Prostate gland (tissue), 2 donors: ENCODE measurements around the gene GDPD4. TPM values are rescaled to one million over a fixed set of nuclear protein-coding genes. Genes with fewer than 3 reads are reported as not detected.

Source experiments
- DNase-seq: peaks from one replicate; pipeline ENCODE4 v3.0.0-alpha.2; 2019; ENCODE audit warnings: low spot score
- H3K27ac ChIP-seq, 2 donors: fragments of 200-600 bp; sonication (generic); 2 replicates each; pipeline ENCODE4 v1.5.1; 2017 to 2019
- H3K27me3 ChIP-seq: fragments of 200-600 bp; sonication (generic); replicated peaks from 2 replicates; pipeline ENCODE4 v1.5.1; 2019; ENCODE audit not compliant: insufficient read depth
- H3K36me3 ChIP-seq, 2 donors: fragments of 200-600 bp; sonication (generic); 1 replicate in 1 of 2; 2 replicates in 1 of 2; pipeline versions ENCODE4 v1.5.1 to v1.8.1; 2017 to 2019
- H3K4me1 ChIP-seq: fragments of 200-600 bp; sonication (generic); replicated peaks from 2 replicates; pipeline ENCODE4 v1.5.1; 2019
- H3K4me3 ChIP-seq, 2 donors: fragments of 200-600 bp; sonication (generic); 2 replicates each; pipeline ENCODE4 v1.5.1; 2017 to 2019
- H3K9me3 ChIP-seq: fragments of 200-600 bp; sonication (generic); 2 replicates; pipeline ENCODE4 v1.5.1; 2017
- POLR2A ChIP-seq: fragments of 450-650 bp; IDR thresholded peaks from one replicate; pipeline ENCODE4 v1.6.1; 2016; ENCODE audit warnings: antibody characterized with exemption, mild to moderate bottlenecking
- POLR2AphosphoS5 ChIP-seq: sonication (generic); formaldehyde crosslinking; IDR thresholded peaks from one replicate; pipeline ENCODE4 v1.6.1; 2017; ENCODE audit warnings: antibody characterized with exemption
- WGBS: methylation state at CpG from one replicate; pipeline ENCODE4 v1.1.5; 2018; 5-methylcytosine and 5-hydroxymethylcytosine counted together
- intact Hi-C: fragments of 100-400 bp; cut with DNase I; formaldehyde crosslinking; loops from one replicate; pipeline ENCODE4 v1.14.2; 2022
- total RNA-seq, 2 donors: library from RNA; depleted of rRNA; stranded (reverse); fragments of >200 nt; gene quantifications; one replicate each; pipeline ENCODE4 v1.1.0, GENCODE V29; 2016
- TF ChIP-seq, protein P1 (sequence below), 4 experiments: fragments of 200-600 bp in 2 of 4; fragments of 450-650 bp in 2 of 4; sonication (generic) in 2 of 4; IDR thresholded peaks; 1 replicate in 3 of 4; 2 replicates in 1 of 4; pipeline ENCODE4 v1.5.1; 2016 to 2019; ENCODE audit warnings: antibody characterized with exemption in 4 of 4, mild to moderate bottlenecking in 2 of 4, moderate library complexity in 2 of 4

The GDPD4 gene
- total RNA-seq, 2 donors from 2014 or later: 7.4 TPM; not detected in 1

DNA sequence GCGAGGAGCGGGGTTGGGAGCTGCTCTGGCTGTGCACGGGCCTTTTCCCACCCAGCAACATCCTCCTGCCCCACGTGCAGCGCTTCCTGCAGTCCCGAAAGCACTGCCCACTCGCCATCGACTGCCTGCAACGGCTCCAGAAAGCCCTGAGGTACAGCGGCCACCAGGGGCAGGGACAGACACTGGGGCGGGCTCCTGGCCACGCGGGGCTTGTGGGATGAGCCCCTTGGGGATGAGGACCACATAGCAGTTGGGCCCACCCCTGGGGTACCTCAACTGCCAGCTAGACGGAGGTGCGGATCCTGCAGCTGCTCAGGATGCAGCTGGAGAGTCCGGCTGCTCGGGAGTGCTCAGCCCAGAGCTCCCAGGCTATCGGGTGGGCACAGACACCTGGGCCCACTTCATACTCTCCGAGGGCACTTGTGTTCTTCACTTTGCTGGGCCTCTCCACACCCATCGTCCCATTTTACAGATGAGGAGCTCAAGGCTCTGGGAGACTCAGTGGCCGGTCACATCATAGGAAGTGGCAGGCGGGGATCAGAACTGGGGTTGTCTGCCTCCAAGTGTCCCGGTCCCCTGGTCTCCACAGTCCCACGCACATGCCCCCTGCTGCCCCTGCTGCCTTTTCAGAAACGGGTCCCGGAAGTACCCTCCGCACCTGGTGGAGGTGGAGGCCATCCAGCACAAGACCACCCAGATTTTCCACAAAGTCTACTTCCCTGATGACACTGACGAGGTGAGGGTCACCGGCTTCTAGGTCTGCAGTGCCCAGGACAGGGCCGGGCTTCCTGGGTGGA, 95.8 kb downstream of the GDPD4 start:
- WGBS: 79% methylated on average over 27 of the region's 30 CpGs
- H3K27ac ChIP-seq: no peak overlapping the region
- H3K36me3 ChIP-seq: no peaks in the 10 kb centered on the region
- DNase-seq: no peak
- intact Hi-C loops: no loop called here
- H3K9me3 ChIP-seq: no peaks in the 10 kb centered on the region
- H3K4me1 ChIP-seq: no peaks in the 10 kb centered on the region
- TF ChIP-seq POLR2AphosphoS5 (no peak), POLR2A (no peak)
- TF ChIP-seq, protein P1, sequence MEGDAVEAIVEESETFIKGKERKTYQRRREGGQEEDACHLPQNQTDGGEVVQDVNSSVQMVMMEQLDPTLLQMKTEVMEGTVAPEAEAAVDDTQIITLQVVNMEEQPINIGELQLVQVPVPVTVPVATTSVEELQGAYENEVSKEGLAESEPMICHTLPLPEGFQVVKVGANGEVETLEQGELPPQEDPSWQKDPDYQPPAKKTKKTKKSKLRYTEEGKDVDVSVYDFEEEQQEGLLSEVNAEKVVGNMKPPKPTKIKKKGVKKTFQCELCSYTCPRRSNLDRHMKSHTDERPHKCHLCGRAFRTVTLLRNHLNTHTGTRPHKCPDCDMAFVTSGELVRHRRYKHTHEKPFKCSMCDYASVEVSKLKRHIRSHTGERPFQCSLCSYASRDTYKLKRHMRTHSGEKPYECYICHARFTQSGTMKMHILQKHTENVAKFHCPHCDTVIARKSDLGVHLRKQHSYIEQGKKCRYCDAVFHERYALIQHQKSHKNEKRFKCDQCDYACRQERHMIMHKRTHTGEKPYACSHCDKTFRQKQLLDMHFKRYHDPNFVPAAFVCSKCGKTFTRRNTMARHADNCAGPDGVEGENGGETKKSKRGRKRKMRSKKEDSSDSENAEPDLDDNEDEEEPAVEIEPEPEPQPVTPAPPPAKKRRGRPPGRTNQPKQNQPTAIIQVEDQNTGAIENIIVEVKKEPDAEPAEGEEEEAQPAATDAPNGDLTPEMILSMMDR (IDR thresholded peaks at IDR 0.05): no peak
- H3K4me3 ChIP-seq: no peak overlapping the region
- H3K27me3 ChIP-seq: no peaks in the 10 kb centered on the region

DNA sequence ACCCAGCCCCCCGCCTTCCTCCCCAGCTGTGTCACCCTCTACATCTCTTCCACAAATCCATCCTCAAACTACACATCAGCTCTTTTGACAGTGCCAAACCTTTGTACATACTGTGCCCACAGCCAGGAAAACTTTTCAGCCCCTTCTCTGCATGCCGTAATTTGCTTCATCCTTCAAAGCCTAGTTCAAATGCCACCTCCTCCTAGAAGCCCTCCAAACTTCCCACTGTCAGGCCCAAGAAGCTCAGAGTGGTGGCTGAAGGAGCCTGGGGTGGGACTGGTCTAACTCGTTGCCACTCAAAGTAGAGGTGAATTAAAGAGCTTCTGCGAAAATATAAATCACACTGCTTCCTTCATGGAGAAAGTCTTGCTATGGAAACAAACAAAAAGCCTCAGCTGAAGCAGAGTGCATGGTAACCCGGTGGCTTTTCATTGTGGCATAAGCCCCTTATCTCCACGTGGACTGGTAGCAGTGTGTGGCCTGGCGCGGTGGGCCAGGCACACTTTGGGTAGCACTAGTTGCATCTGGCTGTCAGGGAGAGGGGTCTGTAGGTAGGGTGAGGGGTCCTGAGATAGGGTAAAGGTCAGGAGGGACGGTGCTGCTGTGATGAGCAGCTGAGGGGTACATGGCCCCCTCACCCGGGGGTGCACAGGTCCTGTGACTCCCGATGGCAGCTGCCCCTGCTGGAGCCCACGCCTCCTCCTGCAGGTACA, 96.6 kb downstream of the GDPD4 start:
- DNase-seq: no peak
- Histone ChIP-seq H3K4me1 (no peaks in the 10 kb centered on the region), H3K27me3 (no peaks in the 10 kb centered on the region), H3K27ac (no peak overlapping the region), H3K36me3 (no peaks in the 10 kb centered on the region), H3K4me3 (no peak overlapping the region), H3K9me3 (no peaks in the 10 kb centered on the region)
- intact Hi-C loops: no loop called here
- TF ChIP-seq POLR2A (no peak), POLR2AphosphoS5 (no peak)
- TF ChIP-seq, protein P1 (IDR thresholded peaks at IDR 0.05): no peak
- 85% methylated on average over 12 of the region's 12 CpGs for WGBS

DNA sequence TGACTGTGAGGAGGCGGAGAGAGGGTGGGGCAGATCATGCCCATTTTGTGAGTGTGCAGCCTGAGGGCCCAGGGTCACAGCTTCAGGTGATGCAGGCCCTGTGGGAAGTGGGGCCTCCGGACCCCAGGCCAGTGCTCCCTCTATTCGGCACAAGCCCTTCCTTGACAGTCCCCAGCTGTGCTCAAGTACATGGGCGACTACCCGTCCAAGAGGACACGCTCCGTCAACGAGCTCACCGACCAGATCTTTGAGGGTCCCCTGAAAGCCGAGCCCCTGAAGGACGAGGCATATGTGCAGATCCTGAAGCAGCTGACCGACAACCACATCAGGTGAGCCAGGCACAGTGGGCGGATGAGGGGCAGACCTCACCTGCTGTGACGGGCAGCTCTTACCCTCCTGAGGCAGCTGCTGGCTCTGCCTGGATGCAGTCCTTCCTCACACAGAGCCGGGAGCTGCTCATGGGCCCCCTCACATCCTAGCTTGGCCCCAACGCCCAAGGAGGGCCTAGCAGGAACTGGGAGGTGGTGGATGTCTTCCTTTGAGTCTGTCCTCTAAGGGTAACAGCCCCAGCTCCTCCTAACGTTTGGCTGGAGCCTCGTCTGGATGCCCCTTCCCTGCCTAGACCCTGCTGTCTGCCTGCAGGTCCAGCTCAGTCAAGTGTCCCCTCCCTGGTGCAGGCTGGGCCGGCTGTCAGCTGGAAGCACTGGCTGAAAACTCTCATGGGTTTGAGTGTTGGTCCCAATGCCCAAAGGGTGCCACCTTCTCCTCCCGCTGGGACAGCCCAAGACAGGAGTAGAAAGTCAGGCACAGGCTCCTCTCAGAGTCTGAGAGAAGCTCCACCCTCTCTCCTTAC, 97.4 kb downstream of the GDPD4 start:
- Histone ChIP-seq H3K9me3 (no peaks in the 10 kb centered on the region), H3K36me3 (no peaks in the 10 kb centered on the region), H3K4me3 (no peak overlapping the region), H3K4me1 (no peaks in the 10 kb centered on the region), H3K27ac (no peak overlapping the region), H3K27me3 (no peaks in the 10 kb centered on the region)
- intact Hi-C loops: no loop called here
- WGBS: 88% methylated on average over 17 of the region's 20 CpGs
- no peak for DNase-seq
- TF ChIP-seq POLR2AphosphoS5 (no peak), POLR2A (no peak)
- TF ChIP-seq, protein P1 (IDR thresholded peaks at IDR 0.05): no peak

DNA sequence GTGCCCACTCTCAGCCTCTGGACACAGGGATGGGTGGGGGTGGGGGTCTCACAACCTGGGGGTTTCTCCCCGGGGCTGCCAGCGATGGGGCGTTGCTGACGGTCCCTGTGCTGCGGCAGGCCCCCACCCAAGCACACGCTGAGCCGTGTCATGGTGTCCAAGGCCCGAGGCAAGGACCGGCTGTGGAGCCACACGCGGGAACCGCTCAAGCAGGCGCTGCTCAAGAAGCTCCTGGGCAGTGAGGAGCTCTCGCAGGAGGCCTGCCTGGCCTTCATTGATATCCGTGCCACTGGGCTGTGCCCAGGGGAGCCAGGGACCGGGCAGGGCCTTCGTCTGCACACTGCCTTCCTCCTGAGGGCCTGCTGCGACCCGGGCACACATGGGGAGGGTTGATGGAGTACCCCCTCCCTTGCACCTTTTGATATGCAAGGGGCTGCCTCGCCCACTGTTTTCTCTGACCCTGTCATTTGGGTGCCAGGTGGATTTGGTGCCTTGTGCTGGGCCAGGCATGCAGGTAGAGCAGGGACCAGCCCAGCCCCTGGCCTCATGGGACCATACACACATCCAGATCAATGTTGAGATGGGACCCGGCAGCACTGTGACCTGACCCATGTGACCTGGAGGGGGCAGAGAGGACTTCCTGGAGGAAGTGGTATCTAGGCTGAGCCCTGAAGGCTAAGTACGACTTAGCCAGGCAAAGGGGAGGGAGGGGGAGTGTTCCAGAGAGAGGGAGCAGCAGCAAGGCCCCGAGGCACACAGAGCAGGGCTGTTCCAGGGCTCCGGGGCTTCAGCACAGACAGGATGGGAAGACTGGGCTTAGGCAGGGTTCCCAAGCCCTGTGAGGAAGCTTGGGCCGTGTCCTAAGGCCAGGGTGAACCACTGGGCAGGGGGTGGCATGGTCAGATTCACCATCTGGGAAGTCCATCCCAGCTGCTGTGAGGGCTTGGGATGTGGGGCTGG, 98.3 kb downstream of the GDPD4 start:
- 91% methylated on average over 12 of the region's 25 CpGs for WGBS
- Histone ChIP-seq H3K27me3 (no peaks in the 10 kb centered on the region), H3K4me3 (no peak overlapping the region), H3K4me1 (no peaks in the 10 kb centered on the region), H3K27ac (no peak overlapping the region), H3K9me3 (no peaks in the 10 kb centered on the region), H3K36me3 (no peaks in the 10 kb centered on the region)
- DNase-seq: no peak
- intact Hi-C loops: no loop called here
- TF ChIP-seq POLR2A: no peak
- TF ChIP-seq POLR2AphosphoS5: no peak
- TF ChIP-seq, protein P1 (IDR thresholded peaks at IDR 0.05): no peak
